T1000 (cell line): ENCODE data around the gene GM2A.

Experiments
- DNase-seq: peaks from one replicate; lab custom pipeline; 2025; ENCODE audit warnings: mixed read lengths; lab: John Stamatoyannopoulos, UW

The GM2A gene

GRCh38 chr5:151252762-151253604 is at the start of gene GM2A:
Gene GM2A (plus strand): TSS chr5:151253185. CDS start chr5:151253217, 32 bp downstream.
- peak; percentile 98 for DNase-seq

GRCh38 chr5:151204051-151204450 is 48.9 kb upstream of the GM2A start:
- DNase-seq = no peak

GRCh38 chr5:151205411-151205810 is 47.6 kb upstream of the GM2A start:
- no peak for DNase-seq

- DNase-seq = no peak
Measured at GRCh38 chr5:151208481-151208914, 44.5 kb upstream of the GM2A start.

GRCh38 chr5:151212406-151212798 is 40.6 kb upstream of the GM2A start:
- no peak for DNase-seq

- no peak for DNase-seq
Measured at GRCh38 chr5:151213803-151214613, 39.0 kb upstream of the GM2A start.

GRCh38 chr5:151214614-151215545 is 38.1 kb upstream of the GM2A start:
- DNase-seq = no peak

GRCh38 chr5:151215546-151215880 is 37.5 kb upstream of the GM2A start:
- DNase-seq = no peak

- DNase-seq = no peak
Measured at GRCh38 chr5:151216781-151217180, 36.2 kb upstream of the GM2A start.

GRCh38 chr5:151218177-151218576 is 34.8 kb upstream of the GM2A start:
- DNase-seq = no peak

GRCh38 chr5:151219138-151219537 is 33.8 kb upstream of the GM2A start:
- no peak for DNase-seq

GRCh38 chr5:151219789-151220188 is 33.2 kb upstream of the GM2A start:
- no peak for DNase-seq

GRCh38 chr5:151221574-151221973 is 31.4 kb upstream of the GM2A start:
- DNase-seq = no peak

GRCh38 chr5:151222054-151222789 is 30.8 kb upstream of the GM2A start:
- no peak for DNase-seq

- DNase-seq = no peak
Measured at GRCh38 chr5:151222790-151223446, 30.1 kb upstream of the GM2A start.

GRCh38 chr5:151223447-151224264 is 29.3 kb upstream of the GM2A start, which contains the start of gene CCDC69:
Gene CCDC69 (minus strand): TSS chr5:151224092. CDS start chr5:151223970, 122 bp downstream.
- peak; percentile 19 for DNase-seq

GRCh38 chr5:151224372-151224771 is 28.6 kb upstream of the GM2A start:
- no peak for DNase-seq

- no peak for DNase-seq
Measured at GRCh38 chr5:151225071-151225470, 27.9 kb upstream of the GM2A start.

GRCh38 chr5:151225475-151225874 is 27.5 kb upstream of the GM2A start:
- DNase-seq = no peak
